ENCODE data around the gene SH2D3A.

DNA sequence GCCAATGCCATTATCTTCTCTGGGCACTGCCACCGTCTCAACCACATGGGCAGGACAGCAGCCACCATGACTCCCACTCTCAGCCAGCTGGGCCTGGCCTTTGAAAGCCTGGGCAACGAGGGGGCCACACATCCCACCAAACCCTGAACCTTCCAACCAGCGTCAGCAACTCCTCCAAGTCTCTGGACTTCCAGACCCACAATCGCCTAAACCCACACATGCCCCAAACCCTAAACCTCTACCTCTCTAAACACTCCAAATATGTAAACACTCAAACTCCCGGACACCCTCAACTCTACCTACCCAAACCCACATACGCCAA lies 47.7 kb downstream of the SH2D3A start:
- TF ChIP-seq PRDM4 (tag by site-specific recombination; IDR thresholded peaks at IDR 0.05), result no peak
- no peak for TF ChIP-seq CTCF (tag by site-specific recombination; IDR thresholded peaks at IDR 0.05)
- no peak for TF ChIP-seq ZNF274 (IDR thresholded peaks at IDR 0.05; ENCODE audit: low read length)
- TF ChIP-seq ZNF274 (tag by site-specific recombination; IDR thresholded peaks at IDR 0.05; ENCODE audit: borderline replicate concordance), result no peak
- TF ChIP-seq ZNF155 (tag by site-specific recombination; IDR thresholded peaks at IDR 0.05), result no peak
- no peak for TF ChIP-seq MYNN (tag by site-specific recombination; IDR thresholded peaks at IDR 0.05; ENCODE audit: borderline replicate concordance)
- TF ChIP-seq ZNF391 (tag by site-specific recombination; IDR thresholded peaks at IDR 0.05; ENCODE audit: borderline replicate concordance, low read depth), result no peak
- no peak for TF ChIP-seq ZFP69B (tag by site-specific recombination; IDR thresholded peaks at IDR 0.05)
- TF ChIP-seq PRDM2 (tag by site-specific recombination; IDR thresholded peaks at IDR 0.05; ENCODE audit: borderline replicate concordance), result no peak
- TF ChIP-seq ZBTB21 (tag by site-specific recombination; IDR thresholded peaks at IDR 0.05), result no peak
- TF ChIP-seq ZNF302 (tag by site-specific recombination; IDR thresholded peaks at IDR 0.05; ENCODE audit: low read depth), result no peak
- TF ChIP-seq GLI4 (tag by site-specific recombination; IDR thresholded peaks at IDR 0.05), result no peak

All from HEK293 (cell line).